NCI-H748 (cell line): ENCODE measurements around the gene CCL18.
"Not testable (repeated sequence)": the region's sequence is repeated elsewhere in the genome, so short reads cannot be mapped to it uniquely, and the experiment has no call there.

Experiments
- DNase-seq: peaks from one replicate; lab custom pipeline; 2025; ENCODE audit not compliant: unreplicated experiment; lab: John Stamatoyannopoulos, UW

Gene CCL18, protein sequence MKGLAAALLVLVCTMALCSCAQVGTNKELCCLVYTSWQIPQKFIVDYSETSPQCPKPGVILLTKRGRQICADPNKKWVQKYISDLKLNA

GRCh38 chr17:36063786-36064541 is at the start of gene CCL18:
Gene CCL18 (plus strand): TSS chr17:36064272. CDS start chr17:36064343, 71 bp downstream.
- DNase-seq: no peak

- no peak for DNase-seq
Measured at GRCh38 chr17:36014946-36015345, 49.1 kb upstream of the CCL18 start.

DNA sequence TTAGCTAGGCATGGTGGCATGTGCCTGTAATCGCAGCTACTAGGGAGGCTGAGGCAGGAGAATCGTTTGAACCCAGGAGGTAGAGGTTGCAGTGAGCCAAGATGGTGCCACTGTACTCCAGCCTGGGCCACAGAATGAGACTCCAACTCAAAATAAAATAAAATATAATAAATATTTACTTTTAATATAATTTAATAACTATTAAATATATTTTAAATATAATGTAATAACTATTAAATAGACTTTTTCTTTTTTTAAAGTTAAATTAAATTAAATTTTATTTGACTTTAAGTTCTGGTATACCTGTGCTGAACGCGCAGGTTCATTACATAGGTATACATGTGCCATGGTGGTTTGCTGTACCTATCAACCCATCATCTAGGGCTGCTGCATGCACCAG is 48.2 kb upstream of the CCL18 start:
- not testable (repeated sequence) for DNase-seq

GRCh38 chr17:36016555-36016954 is 47.5 kb upstream of the CCL18 start:
- no peak for DNase-seq

DNA sequence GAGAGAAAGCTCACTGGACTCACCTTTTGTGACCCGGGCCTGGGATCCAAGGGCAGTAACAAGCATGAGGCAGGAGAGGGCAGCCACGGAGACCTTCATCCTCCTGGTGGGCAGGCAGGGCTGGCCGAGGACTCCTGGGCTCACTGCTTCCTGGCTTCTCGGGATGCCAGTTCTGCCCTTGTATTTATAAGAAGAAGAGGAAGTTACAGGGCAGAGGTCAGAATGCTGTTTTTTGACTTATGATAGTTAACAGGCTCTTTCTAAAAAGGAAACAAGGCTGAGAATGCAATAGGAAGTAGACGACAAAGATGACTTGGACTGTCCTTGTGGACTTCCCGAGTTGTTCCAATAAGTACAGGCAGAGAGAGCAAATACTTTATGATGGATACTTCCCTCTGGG is 46.3 kb upstream of the CCL18 start, which contains the start of gene CCL23:
Gene CCL23, minus strand, starts transcription at position 174 of the 400 bp plus-strand sequence. Its CDS starts 75 bp downstream, at position 99.
- no peak for DNase-seq

GRCh38 chr17:36019423-36019822 is 44.6 kb upstream of the CCL18 start:
- DNase-seq: no peak

- DNase-seq: no peak
Measured at GRCh38 chr17:36024106-36024869, 39.8 kb upstream of the CCL18 start.

DNA sequence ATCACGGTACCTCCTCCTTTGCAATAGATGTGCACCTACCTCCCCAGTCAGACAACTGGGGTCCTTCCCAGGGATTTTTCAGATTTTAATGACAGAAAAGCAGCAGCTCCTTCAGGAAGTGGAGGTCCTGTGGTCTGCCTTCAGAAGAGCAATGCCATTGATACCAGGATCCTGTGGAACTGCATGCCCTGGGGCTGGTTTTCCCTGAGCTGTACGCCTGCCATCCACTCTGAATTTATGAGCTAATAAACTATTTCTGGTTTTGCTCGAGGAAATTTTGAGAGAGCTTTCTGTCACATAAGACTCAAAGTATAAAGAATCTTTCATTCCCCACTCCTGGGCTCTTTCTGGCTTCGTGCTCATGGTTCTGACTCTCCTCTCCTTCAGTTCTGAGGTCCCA is 36.3 kb upstream of the CCL18 start:
- no peak for DNase-seq

DNA sequence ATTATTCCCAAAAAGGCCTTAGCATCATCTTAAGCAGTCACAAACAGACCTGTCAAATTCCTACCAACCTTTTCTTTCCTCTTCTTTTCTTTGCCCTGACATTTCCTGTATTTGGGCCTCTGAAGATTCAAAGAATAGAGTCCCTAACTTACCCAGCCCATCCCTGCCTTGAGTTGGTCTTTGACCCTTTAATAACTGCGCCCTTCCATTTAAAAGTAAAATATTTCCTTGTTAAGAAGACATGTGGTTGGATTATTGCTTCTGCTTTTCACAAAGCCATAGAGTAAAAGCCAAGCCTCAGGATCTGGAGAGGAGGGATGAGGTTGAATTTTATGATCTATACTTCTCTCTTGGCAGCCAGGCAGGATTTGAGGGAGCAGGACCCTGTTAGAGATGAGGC is 33.1 kb upstream of the CCL18 start:
- DNase-seq: no peak

DNA sequence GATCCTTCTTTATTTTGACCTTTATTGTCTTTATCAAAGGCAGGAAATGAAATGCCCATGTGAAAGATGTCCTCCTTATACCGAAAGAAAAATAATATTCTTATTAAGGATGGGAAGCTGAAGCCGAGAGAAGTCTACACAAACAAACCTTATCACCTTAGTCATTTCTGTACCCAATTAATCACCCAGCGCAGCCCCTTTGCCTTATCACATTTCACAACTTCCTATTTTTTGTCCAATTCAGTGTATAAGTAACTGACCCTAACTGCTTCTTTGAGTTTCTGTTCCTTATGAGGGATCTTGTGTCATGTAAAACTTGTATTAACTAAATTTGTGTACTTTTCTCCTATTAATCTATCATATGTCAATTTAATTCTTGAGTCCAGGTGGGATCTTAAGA is 29.9 kb upstream of the CCL18 start:
- DNase-seq: no peak

DNA sequence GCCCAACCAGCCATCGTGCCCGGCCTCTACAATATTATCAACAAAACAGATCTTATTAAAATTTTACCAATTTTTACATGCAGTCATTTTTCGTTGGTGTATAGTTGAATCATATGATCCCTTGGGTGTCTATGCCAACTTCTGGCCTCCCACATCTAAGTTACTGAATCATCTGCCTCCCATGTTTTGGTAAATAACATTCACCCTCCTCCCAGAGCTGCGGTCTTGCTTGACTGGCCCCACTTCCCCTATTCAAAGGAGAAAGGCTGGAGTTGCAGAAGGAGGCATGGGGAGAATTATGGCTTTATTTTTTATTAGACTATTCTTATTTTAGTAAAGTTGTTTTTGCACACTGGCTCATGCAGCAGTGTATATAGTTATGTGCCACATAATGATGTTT is 27.8 kb upstream of the CCL18 start:
- no peak for DNase-seq

DNA sequence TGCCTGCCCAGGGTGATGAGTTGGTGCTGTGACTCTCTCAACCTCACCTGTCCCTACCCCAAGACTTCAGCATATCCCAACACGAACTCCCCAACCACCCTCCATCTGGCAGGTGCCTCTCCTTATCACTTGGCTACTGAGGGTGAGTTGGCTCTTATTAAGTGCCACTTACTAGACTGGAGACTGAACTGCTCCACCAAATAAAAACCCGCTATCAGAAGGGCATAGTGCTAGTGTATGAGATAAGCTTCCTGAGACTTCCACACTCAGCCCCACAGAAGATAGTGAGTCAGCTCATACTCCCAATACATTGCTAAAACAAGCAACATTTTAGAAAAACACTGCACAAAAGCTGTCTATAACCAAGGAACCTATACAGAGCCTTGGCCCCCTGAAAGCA is 16.0 kb upstream of the CCL18 start:
- no peak for DNase-seq

DNA sequence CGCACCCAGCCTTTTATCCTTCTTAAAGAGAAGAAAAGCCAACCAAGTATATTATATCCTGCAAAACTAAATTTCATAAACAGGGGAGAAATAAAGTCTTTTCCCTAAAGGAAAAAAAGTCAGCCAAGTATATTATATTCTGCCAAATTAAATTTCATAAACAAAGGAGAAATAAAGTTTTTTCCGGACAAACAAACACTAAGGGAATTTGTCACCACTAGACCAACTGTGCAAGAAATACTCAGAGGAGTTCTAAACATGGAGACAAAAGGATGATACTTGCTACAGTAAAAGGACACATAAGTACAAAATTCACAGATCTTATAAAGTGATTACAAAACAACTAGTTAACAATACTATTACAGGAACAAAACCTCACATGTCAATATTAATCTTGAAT is 14.4 kb upstream of the CCL18 start:
- no peak for DNase-seq

DNA sequence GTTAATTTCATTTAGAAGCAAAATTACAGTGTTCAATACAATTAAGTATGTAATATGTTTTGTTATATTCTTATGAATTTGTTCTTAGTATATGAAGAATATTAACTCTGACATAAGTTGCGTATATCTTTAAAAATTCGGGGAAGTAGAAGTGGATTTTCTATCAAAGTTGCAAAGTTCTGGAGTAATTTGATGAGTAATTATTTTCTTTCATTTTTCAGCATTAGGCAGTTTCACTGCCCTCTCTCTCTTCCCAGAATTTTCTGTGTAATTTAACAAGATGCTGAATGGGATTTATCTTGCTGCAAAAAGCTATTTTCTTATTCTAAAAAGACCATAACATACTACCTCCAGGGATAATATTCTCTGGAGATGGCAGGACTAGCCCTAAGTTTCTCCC is 8.9 kb upstream of the CCL18 start:
- DNase-seq: no peak

- DNase-seq: no peak
Measured at GRCh38 chr17:36055921-36056520, 8.1 kb upstream of the CCL18 start.

DNA sequence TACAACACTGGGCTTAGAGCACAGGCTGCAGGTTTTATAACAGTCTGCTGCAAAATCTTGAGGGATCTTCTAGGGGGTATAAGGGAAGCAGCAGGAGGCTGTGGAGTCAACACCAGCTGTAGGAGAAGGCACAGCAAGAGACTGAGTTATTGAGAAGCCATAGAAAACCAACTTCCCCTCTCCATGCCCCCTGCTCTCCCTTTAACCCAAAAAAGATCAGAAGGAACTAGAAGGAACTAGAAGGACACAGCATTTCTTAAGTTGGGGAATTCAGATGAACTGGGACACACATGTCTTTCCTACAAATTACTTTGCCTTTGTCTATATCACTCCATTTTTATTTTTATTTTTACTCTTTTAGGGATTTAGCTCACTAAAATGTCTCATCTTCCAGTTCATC is 6.2 kb upstream of the CCL18 start:
- DNase-seq: no peak

DNA sequence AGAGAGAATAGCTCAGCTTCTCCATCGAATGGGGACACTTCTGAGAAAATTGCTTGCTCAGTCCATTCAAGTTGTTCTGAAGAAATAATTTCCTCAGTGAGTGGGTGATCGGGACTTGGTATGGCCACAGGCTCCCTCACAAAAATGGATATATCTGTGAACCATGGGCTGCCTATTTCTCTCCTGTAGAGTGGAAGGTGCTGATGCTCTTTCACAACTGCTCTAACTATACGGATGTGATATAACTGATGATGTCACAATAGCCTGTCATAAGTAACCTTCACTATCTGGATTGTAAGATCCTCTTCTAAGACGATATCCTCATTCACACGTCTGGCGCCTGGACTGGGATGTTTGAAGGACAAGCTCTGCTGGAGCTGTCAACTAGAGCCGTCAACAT is 4.7 kb upstream of the CCL18 start:
- DNase-seq: no peak

DNA sequence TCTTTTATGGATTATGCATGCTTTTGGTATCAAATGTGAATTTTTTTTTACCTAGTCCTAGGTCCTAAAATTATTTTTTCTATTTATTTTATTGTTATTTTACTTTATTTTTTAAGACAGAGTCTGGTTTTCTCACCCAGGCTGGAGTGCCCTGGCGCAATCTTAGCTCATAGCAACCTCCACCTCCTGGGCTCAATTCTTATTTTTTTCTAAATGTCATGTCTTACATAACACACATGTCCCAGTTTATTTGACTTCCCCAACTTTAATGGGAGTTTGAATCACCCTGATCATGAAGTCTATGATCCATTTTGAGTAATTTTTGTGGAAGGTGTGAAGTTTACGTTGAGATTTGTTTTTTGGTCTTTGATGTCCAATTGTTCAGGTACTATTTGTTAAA is 3.3 kb upstream of the CCL18 start:
- no peak for DNase-seq

GRCh38 chr17:36066365-36066985 is 2.4 kb downstream of the CCL18 start:
- DNase-seq: no peak

DNA sequence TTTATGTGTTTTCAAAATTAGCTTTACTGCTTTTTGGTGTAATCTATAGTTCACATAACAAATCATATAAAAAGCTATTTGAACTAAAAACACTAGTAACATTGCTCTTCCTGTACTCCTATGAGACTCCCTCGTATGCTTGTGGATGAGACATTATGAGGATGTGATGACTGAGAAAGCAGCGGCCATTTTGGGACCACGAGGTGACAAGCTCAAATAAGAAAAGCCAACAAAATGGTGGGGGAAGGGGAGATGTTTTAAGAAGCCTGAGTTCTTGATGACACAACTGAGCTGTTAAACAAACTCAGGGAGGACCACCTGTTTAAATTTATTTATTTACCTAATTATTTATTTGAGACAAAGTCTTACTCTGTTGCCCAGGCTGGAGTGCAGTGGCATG is 4.5 kb downstream of the CCL18 start:
- DNase-seq: no peak

DNA sequence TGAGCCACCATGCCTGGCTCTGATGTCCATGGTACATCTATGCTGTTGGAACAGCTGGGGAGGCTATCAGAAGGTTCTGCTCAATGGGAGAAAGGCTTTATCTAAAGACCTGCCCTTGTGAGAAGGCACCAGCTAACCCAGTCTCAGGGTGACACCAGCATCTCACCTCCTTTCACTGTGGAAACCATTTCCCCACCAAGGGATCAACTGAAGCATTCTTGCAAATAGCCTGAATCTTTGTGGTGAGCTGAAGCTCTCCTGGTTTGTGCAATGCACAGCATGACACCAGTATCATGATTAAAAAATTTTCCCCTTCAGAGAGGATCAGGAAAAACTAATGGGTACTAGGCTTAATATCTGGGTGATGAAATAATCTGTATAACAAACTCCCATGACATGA is 5.1 kb downstream of the CCL18 start:
- DNase-seq: no peak
